Measurements from ENCODE around the gene DCUN1D3. TPM values are rescaled to one million over a fixed set of nuclear protein-coding genes. Genes with fewer than 3 reads are reported as not detected.

Gene DCUN1D3
- total and polyA plus RNA-seq, 3 donors from 2014 or later: 15.2 to 19.5 (median 16.5) TPM

DNA sequence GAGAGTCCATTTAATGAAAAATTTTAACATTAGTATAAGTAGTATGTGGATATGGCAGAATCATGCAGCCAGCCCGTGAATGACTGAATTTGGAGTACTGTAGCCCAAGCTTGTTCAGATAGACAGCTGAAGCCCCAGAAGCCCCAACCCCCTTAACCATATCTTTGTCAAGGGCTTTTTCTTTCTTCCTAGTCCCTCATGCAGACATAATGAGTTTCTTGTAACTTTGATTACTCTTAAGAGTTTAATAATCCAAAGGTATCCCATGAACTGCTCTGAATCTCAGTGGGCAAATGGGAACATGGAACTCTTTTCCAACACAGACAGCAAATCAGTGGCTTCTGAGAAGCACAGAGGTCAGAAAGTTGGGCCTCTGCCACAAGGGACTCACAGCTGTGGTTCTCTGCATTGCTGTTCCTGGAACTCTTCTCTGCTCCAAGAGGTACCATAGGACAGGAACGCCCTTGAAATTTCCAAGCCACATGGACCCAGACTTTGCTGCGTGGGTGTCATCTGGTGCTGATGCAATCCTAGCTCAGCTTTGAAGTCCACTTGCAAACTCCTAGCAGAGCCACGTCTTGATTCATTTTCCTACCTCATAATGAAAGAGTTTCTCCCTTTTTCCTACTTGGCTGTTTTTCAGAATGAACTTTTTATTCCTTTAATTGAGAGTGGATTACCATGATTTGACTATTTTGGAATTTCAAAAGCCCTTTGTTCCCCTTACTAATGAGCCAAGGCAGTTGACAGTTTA is 18.5 kb upstream of the DCUN1D3 start:
- H3K27ac ChIP-seq: peak overlapping the region in 1 of 2 donors; percentile 33
- no peaks in the 10 kb centered on the region for H3K36me3 ChIP-seq (ENCODE audit: low read depth, missing control alignments)
- H3K9me3 ChIP-seq: no peaks in the 10 kb centered on the region
- intact Hi-C loops (cut with DNase I; ENCODE audit: low total_unique reads): no loop called here
- no peaks in the 10 kb centered on the region for H3K27me3 ChIP-seq
- TF ChIP-seq POLR2A (IDR thresholded peaks at IDR 0.05): no peak
- TF ChIP-seq, protein P1, sequence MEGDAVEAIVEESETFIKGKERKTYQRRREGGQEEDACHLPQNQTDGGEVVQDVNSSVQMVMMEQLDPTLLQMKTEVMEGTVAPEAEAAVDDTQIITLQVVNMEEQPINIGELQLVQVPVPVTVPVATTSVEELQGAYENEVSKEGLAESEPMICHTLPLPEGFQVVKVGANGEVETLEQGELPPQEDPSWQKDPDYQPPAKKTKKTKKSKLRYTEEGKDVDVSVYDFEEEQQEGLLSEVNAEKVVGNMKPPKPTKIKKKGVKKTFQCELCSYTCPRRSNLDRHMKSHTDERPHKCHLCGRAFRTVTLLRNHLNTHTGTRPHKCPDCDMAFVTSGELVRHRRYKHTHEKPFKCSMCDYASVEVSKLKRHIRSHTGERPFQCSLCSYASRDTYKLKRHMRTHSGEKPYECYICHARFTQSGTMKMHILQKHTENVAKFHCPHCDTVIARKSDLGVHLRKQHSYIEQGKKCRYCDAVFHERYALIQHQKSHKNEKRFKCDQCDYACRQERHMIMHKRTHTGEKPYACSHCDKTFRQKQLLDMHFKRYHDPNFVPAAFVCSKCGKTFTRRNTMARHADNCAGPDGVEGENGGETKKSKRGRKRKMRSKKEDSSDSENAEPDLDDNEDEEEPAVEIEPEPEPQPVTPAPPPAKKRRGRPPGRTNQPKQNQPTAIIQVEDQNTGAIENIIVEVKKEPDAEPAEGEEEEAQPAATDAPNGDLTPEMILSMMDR (IDR thresholded peaks at IDR 0.05): no peak
- no peak overlapping the region for H3K4me3 ChIP-seq
- DNase-seq: peak; percentile 30
- peaks cover 4% of the 10 kb centered on the region for H3K4me1 ChIP-seq
- 57 to 63% methylated on average over 4 of the region's 4 CpGs for WGBS, 2 donors

DNA sequence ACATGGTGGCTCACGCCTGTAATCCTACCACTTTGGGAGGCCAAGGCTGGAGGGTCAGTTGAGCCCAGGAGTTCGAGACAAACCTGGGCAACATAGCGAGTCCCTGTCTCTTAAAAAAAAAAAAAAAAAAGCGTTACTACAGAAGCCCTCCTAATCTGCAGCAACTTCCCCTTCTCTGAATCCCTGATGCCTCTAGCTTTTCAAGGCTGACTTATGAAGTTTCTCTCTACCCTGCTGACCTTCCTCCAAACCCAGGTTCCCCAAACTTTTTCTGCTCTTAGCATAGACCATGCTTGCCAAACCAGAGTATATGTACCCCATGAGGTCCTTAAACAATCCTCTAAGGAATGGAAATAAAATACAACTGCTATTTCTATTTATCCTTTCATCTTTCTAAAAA is 16.8 kb upstream of the DCUN1D3 start:
- Histone ChIP-seq H3K9me3 (no peaks in the 10 kb centered on the region), H3K36me3 (ENCODE audit: low read depth, missing control alignments) (no peaks in the 10 kb centered on the region), H3K4me3 (no peak overlapping the region), H3K27ac (no peak overlapping the region), H3K4me1 (peaks cover 4% of the 10 kb centered on the region), H3K27me3 (no peaks in the 10 kb centered on the region)
- 88 to 91% methylated on average over 4 of the region's 4 CpGs for WGBS, 2 donors
- no peak for DNase-seq
- TF ChIP-seq POLR2A (IDR thresholded peaks at IDR 0.05): no peak
- TF ChIP-seq, protein P1 (IDR thresholded peaks at IDR 0.05): no peak
- intact Hi-C loops (cut with DNase I; ENCODE audit: low total_unique reads): no loop called here

DNA sequence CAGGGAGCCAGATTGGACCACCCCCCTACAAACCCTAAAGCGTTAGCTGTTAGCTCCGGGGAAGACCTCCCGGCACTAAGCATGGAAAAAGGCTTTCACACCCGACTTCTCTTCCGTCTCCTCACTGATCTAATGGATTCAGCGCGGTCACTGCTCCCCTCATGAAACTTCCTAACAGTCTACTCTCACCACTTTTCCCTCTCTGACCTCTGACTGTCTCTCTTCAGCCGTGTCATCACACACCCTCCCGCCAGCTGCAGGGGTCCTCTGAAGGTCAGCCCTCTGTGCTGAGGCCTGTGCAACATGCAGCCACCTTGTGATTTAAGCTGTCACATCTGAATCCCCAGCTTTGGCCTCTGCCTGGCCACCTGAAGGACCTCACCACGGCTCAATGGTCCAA is 16.1 kb upstream of the DCUN1D3 start:
- peaks cover 4% of the 10 kb centered on the region for H3K4me1 ChIP-seq
- no peaks in the 10 kb centered on the region for H3K9me3 ChIP-seq

DNA sequence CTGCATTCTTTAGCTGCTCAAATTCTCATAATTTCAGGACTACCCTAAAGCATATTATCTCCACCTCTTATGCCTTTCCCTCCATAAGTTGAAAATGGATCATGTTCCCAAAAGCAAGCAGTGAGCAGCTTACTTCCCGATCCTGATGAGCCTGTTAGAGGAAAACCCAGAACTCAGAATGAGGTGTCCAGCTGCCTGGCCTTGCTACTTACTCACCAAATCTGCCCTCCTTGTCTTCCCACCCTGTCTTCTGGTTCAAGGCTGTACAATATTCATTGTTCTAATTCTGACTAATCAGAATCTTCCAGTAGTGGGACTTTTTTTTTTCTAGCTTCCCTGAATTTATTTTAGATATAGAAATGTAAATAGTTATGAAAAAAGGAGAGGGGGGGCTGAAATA is 11.2 kb upstream of the DCUN1D3 start:
- Histone ChIP-seq H3K4me3 (no peak overlapping the region), H3K27ac (peak overlapping the region in 1 of 2 donors; percentile 43), H3K27me3 (no peaks in the 10 kb centered on the region), H3K36me3 (ENCODE audit: low read depth, missing control alignments) (no peaks in the 10 kb centered on the region), H3K4me1 (peaks cover 7% of the 10 kb centered on the region), H3K9me3 (no peaks in the 10 kb centered on the region)
- no peak for DNase-seq
- intact Hi-C loops (cut with DNase I; ENCODE audit: low total_unique reads): no loop called here
- whole genome bisulfite sequencing, 2 donors: 57 to 58% methylated on average over 1 of the region's 1 CpG
- TF ChIP-seq, protein P1 (IDR thresholded peaks at IDR 0.05): no peak
- TF ChIP-seq POLR2A (IDR thresholded peaks at IDR 0.05): no peak

More for the DNA sequence above, 16.1 kb upstream of the DCUN1D3 start:
- WGBS, 2 donors: 95 to 98% methylated on average over 10 of the region's 10 CpGs
- no peak for DNase-seq
- H3K27ac ChIP-seq: no peak overlapping the region
- no peaks in the 10 kb centered on the region for H3K27me3 ChIP-seq
- no peaks in the 10 kb centered on the region for H3K36me3 ChIP-seq (ENCODE audit: low read depth, missing control alignments)
- no peak overlapping the region for H3K4me3 ChIP-seq
- intact Hi-C loops (cut with DNase I; ENCODE audit: low total_unique reads): no loop called here
- TF ChIP-seq POLR2A (IDR thresholded peaks at IDR 0.05): no peak
- TF ChIP-seq, protein P1 (IDR thresholded peaks at IDR 0.05): no peak

Data from testis (tissue), 3 donors.